K562 (cell line): Measurements from ENCODE around the gene SLC1A4. TPM values are rescaled to one million over a fixed set of nuclear protein-coding genes. Genes with fewer than 3 reads are reported as not detected.

ENCODE experiments used
- ATAC-seq: fragments of 200-7000 bp; cut with Tn5 transposase; 3 replicates; pipeline ENCODE4 v1.9.1; 2020; ENCODE audit warnings: moderate library complexity
- BruUV-seq: library from RNA; stranded (reverse); fragments of 400-500 nt; replicated peaks from 2 replicates; lab custom pipeline; 2021; lab: Mats Ljungman, UMichigan
- CTCF ChIA-PET: fragments of 300-600 bp; formaldehyde crosslinking; extraction: SDS; loops from one replicate; lab custom pipeline; 2021; ENCODE audit warnings: low intra/inter-chr PET ratio; lab: Yijun Ruan, JAX
- POLR2A ChIA-PET: fragments of 300-600, 350-650 bp; sonication (Branson Sonifier 250); formaldehyde crosslinking; extraction: SDS; loops from one replicate; lab custom pipeline; 2021; ENCODE audit warnings: antibody characterized with exemption, inconsistent platforms; lab: Yijun Ruan, JAX
- DNase-seq, 4 experiments: peaks; one replicate each; pipeline versions ENCODE4 v3.0.0 to v3.0.0-alpha.2; 2011 to 2018; ENCODE audit warnings: low spot score in 3 of 4, mixed read lengths in 3 of 4; ENCODE audit errors: extremely low read depth in 1 of 4
- FAIRE-seq: peaks from 2 replicates; lab custom pipeline; 2011; peaks lifted over from hg19 to GRCh38; lab: Jason Lieb, UNC
- H2AFZ ChIP-seq: 2 replicates; pipeline ENCODE4 v1.6.0; 2011; ENCODE audit warnings: low read depth, low read length, control low read depth, inconsistent platforms
- H3K27ac ChIP-seq: fragments of 200-600 bp; 3 replicates; pipeline ENCODE4 v1.8.0; 2011; ENCODE audit warnings: low read depth, mild to moderate bottlenecking, control low read depth, inconsistent platforms, low read length, moderate library complexity, mixed read lengths; ENCODE audit errors: extremely low read depth
- H3K27me3 ChIP-seq, 2 experiments: fragments of 300-600 bp in 1 of 2; 2 replicates in 1 of 2; 3 replicates in 1 of 2; pipeline versions ENCODE4 v1.6.0 to v1.8.0; 2011; ENCODE audit warnings: inconsistent platforms in 2 of 2, low read length in 2 of 2, mild to moderate bottlenecking in 1 of 2, mixed read lengths in 1 of 2, moderate library complexity in 1 of 2; ENCODE audit not compliant: control insufficient read depth in 2 of 2, insufficient read depth in 2 of 2
- H3K36me3 ChIP-seq: fragments of 300-600 bp; 3 replicates; pipeline ENCODE4 v1.8.0; 2011; ENCODE audit warnings: mild to moderate bottlenecking, low read length, inconsistent platforms; ENCODE audit not compliant: control insufficient read depth, insufficient read depth
- H3K4me1 ChIP-seq, 2 experiments: fragments of 200-600 bp in 1 of 2; replicated peaks in 1 of 2; 2 replicates in 1 of 2; 3 replicates in 1 of 2; pipeline versions ENCODE4 v1.5.1 to v1.8.0; 2011; ENCODE audit warnings: inconsistent platforms in 2 of 2, low read length in 2 of 2, mild to moderate bottlenecking in 1 of 2, mixed read lengths in 1 of 2, moderate library complexity in 1 of 2; ENCODE audit not compliant: control insufficient read depth in 2 of 2, insufficient read depth in 2 of 2
- H3K4me2 ChIP-seq: 2 replicates; pipeline ENCODE4 v1.6.1; 2011; ENCODE audit warnings: low read length, control low read depth, inconsistent platforms, mixed read lengths; ENCODE audit not compliant: insufficient read depth
- H3K4me3 ChIP-seq: fragments of 200-600 bp; sonication (generic), shearing (Covaris generic); 2 replicates; pipeline ENCODE4 v1.5.1; 2016; ENCODE audit warnings: control low read depth, inconsistent platforms
- H3K79me2 ChIP-seq: fragments of 200-600 bp; 3 replicates; pipeline ENCODE4 v1.8.0; 2011; ENCODE audit warnings: low read length, inconsistent platforms; ENCODE audit not compliant: control insufficient read depth, insufficient read depth
- H3K9ac ChIP-seq, 2 experiments: 2 replicates each; pipeline versions ENCODE4 v1.6.0 to v1.6.1; 2011; ENCODE audit warnings: low read depth in 2 of 2, low read length in 2 of 2, control low read depth in 1 of 2, inconsistent platforms in 1 of 2, mild to moderate bottlenecking in 1 of 2, mixed read lengths in 1 of 2; ENCODE audit not compliant: insufficient read depth in 1 of 2
- H3K9me1 ChIP-seq: one replicate; pipeline ENCODE4 v1.6.0; 2011; ENCODE audit warnings: inconsistent platforms, mild to moderate bottlenecking, low read length, moderate library complexity; ENCODE audit not compliant: control insufficient read depth, insufficient read depth
- H3K9me3 ChIP-seq: replicated peaks from 2 replicates; pipeline ENCODE4 v1.5.1; 2011; ENCODE audit warnings: low read depth, low read length, inconsistent platforms; ENCODE audit not compliant: control insufficient read depth, insufficient read depth
- H4K20me1 ChIP-seq: replicated peaks from 2 replicates; pipeline ENCODE4 v1.6.1; 2011; ENCODE audit warnings: low read length, inconsistent platforms, mixed read lengths; ENCODE audit not compliant: control insufficient read depth, insufficient read depth
- BRF1 ChIP-seq: IDR thresholded peaks from 3 replicates; pipeline ENCODE4 v1.6.1; 2011; ENCODE audit warnings: borderline replicate concordance, mild to moderate bottlenecking; ENCODE audit not compliant: insufficient read length; ENCODE audit errors: extremely low read depth
- CEBPB ChIP-seq: fragments of 450-650 bp; IDR thresholded peaks from 2 replicates; pipeline ENCODE4 v1.6.1; 2016; ENCODE audit warnings: missing genetic modification characterization, missing compliant biosample characterization
- CEBPG ChIP-seq, 3 experiments: fragments of 200-800 bp in 1 of 3; sonication (Bioruptor generic) in 1 of 3; sonication (generic) in 1 of 3; formaldehyde crosslinking in 1 of 3; IDR thresholded peaks in 2 of 3; conservative IDR thresholded peaks in 1 of 3; 2 replicates each; pipeline versions ENCODE4 v1.6.1 to v1.8.0; 2016 to 2022; ENCODE audit warnings: missing compliant biosample characterization in 2 of 3, missing genetic modification characterization in 2 of 3, mild to moderate bottlenecking in 1 of 3, missing genetic modification reagents in 1 of 3
- DDX20 ChIP-seq: fragments of 450-650 bp; IDR thresholded peaks from 2 replicates; pipeline ENCODE4 v1.6.1; 2016; ENCODE audit warnings: missing genetic modification characterization, low read depth, mild to moderate bottlenecking, missing compliant biosample characterization, moderate library complexity
- ELK3 ChIP-seq: fragments of 450-650 bp; formaldehyde crosslinking; IDR thresholded peaks from 2 replicates; pipeline ENCODE4 v1.4.0; 2020; ENCODE audit warnings: mild to moderate bottlenecking
- FOXK2 ChIP-seq, 2 experiments: fragments of 450-650 bp; IDR thresholded peaks in 1 of 2; conservative IDR thresholded peaks in 1 of 2; 2 replicates each; pipeline ENCODE4 v1.6.1; 2016; ENCODE audit warnings: low read depth in 2 of 2, mild to moderate bottlenecking in 1 of 2
- HDAC2 ChIP-seq: fragments of 450-650 bp; IDR thresholded peaks from 2 replicates; pipeline ENCODE4 v1.6.1; 2016; ENCODE audit warnings: mild to moderate bottlenecking
- KDM1A ChIP-seq, 2 experiments: fragments of 450-650 bp; IDR thresholded peaks; 2 replicates each; pipeline ENCODE4 v1.6.1; 2016; ENCODE audit warnings: mild to moderate bottlenecking in 2 of 2
- NFXL1 ChIP-seq: fragments of 450-650 bp; formaldehyde crosslinking; IDR thresholded peaks from 2 replicates; pipeline ENCODE4 v1.4.0; 2021; ENCODE audit warnings: mild to moderate bottlenecking
- NUFIP1 ChIP-seq: fragments of 450-650 bp; IDR thresholded peaks from 2 replicates; pipeline ENCODE4 v1.6.1; 2018; ENCODE audit not compliant: partially characterized antibody
- RBFOX2 ChIP-seq: fragments of 200-400 bp; formaldehyde crosslinking; IDR thresholded peaks from 2 replicates; pipeline ENCODE4 v1.6.1; 2017; ENCODE audit warnings: low read depth, mild to moderate bottlenecking, low read length, moderate library complexity
- ZBTB33 ChIP-seq: sonication (generic); formaldehyde crosslinking; IDR thresholded peaks from 2 replicates; pipeline ENCODE4 v1.8.1; 2023; ENCODE audit warnings: mild to moderate bottlenecking, missing genetic modification reagents
- ZBTB34 ChIP-seq: fragments of 250-450 bp; sonication (Bioruptor Pico); IDR thresholded peaks from 2 replicates; pipeline ENCODE4 v1.8.0; 2021; ENCODE audit warnings: mild to moderate bottlenecking, moderate library complexity
- ZBTB8A ChIP-seq: fragments of 450-650 bp; IDR thresholded peaks from 2 replicates; pipeline ENCODE4 v1.6.1; 2018; ENCODE audit warnings: mild to moderate bottlenecking, moderate library complexity; ENCODE audit not compliant: partially characterized antibody
- WGBS: fragments of 100-300 bp; shearing (Covaris generic); methylation state at CpG from one replicate; pipeline ENCODE4 v1.1.6; 2016; ENCODE audit warnings: low coverage, mixed read lengths; ENCODE audit not compliant: insufficient coverage; ENCODE audit errors: missing lambda C conversion rate; 5-methylcytosine and 5-hydroxymethylcytosine counted together
- in situ Hi-C: fragments of 300-500 bp; cut with MboI; formaldehyde crosslinking; loops from 4 replicates; pipeline ENCODE4 v1.15.0; 2018; ENCODE audit warnings: inconsistent platforms, mixed read lengths
- intact Hi-C: fragments of 100-400 bp; cut with micrococcal nuclease; formaldehyde crosslinking; loops from 2 replicates; pipeline ENCODE4 v1.14.2; 2022
- polyA plus RNA-seq, 8 experiments: library from polyadenylated mRNA; depleted of rRNA in 4 of 8; stranded (reverse) in 5 of 8; unstranded in 3 of 8; fragments of >200 nt; fragmentation: Nextera tagmentation in 2 of 8; fragmentation: Illumina TruSeq in 1 of 8; extraction: Ambion mirVana in 2 of 8; extraction: Trizol in 1 of 8; gene quantifications; 2 replicates each; pipeline versions ENCODE4 v1.2.1 to v1.2.3, GENCODE V29; 2011 to 2014; ENCODE audit warnings: inconsistent platforms in 1 of 8, missing spikeins in 1 of 8
- total RNA-seq, 7 experiments: library from RNA; depleted of rRNA in 6 of 7; stranded (reverse); fragments of >200 nt in 6 of 7; fragmentation: Illumina TruSeq in 2 of 7; extraction: Trizol in 2 of 7; gene quantifications; 2 replicates each; pipeline versions ENCODE4 v1.2.1 to v1.2.3, GENCODE V29; 2011 to 2021; ENCODE audit warnings: low replicate concordance in 1 of 7

The SLC1A4 gene
- total and polyA plus RNA-seq, 9 of the 15 experiments (the other 6 are each of a cell fraction or from before 2014, with no cell fraction given) = 4.4 to 24.0 (median 10.9) TPM

GRCh38 chr2:65018141-65018582, 29.0 kb downstream of the SLC1A4 start:
- peaks cover 29% of the 10 kb centered on the region for H3K36me3 ChIP-seq
- ChIA-PET CTCF (interaction anchor here (1.4 kb wide), 1 partner anchor 23 kb away, joined by 4 read pairs; no protein-coding TSS in a partner anchor), POLR2A (interaction anchor here (0.6 to 1.3 kb wide), 5 partner anchors 10 to 101 kb away, joined by 3 to 4 read pairs (median 3); partner anchors contain the start of gene CEP68)
- H3K4me1 ChIP-seq = peaks cover 14 to 28% of the 10 kb centered on the region in 2 experiments; a peak in 4 of 5 replicates
- BruUV-seq = no TSS peak
- H2AFZ ChIP-seq = no peak overlapping the region
- no peak overlapping the region for H3K27ac ChIP-seq
- ATAC-seq (no peak), FAIRE-seq (no peak), DNase-seq (no peak)
- no peaks in the 10 kb centered on the region for H4K20me1 ChIP-seq
- no peaks in the 10 kb centered on the region for H3K9me3 ChIP-seq
- peaks cover 3% of the 10 kb centered on the region for H3K9me1 ChIP-seq
- no peak overlapping the region for H3K4me3 ChIP-seq
- 89% methylated on average over 15 of the region's 15 CpGs for WGBS
- intact Hi-C loops = no loop called here
- H3K27me3 ChIP-seq = no peaks in the 10 kb centered on the region
- in situ Hi-C loops = no loop called here
- no peaks in the 10 kb centered on the region for H3K79me2 ChIP-seq
- H3K9ac ChIP-seq = no peak overlapping the region; a peak in 1 of 4 replicates
- H3K4me2 ChIP-seq = no peak overlapping the region
- TF ChIP-seq FOXK2 (conservative IDR thresholded peaks at IDR 0.05 in 1 of 2, IDR thresholded peaks at IDR 0.05 in 1 of 2; ENCODE audit: low read depth in 2 of 2) = no peak
- no peak for TF ChIP-seq NUFIP1
- peak; percentile 68 for TF ChIP-seq ZBTB33
- TF ChIP-seq CEBPB (tag) = peak; percentile 95
- TF ChIP-seq RBFOX2 = no peak
- TF ChIP-seq HDAC2 = no peak
- no peak for TF ChIP-seq ELK3 (CRISPR knock-in tag)
- TF ChIP-seq CEBPG (CRISPR knock-in tag; IDR thresholded peaks at IDR 0.05) = peak; percentile 86
- peak; percentile 71 to 80 for TF ChIP-seq CEBPG (tag; conservative IDR thresholded peaks at IDR 0.05 in 1 of 2, IDR thresholded peaks at IDR 0.05 in 1 of 2)
- no peak for TF ChIP-seq ZBTB34
- TF ChIP-seq BRF1 = no peak
- TF ChIP-seq ZBTB8A = no peak
- TF ChIP-seq KDM1A (IDR thresholded peaks at IDR 0.05) = no peak
- TF ChIP-seq NFXL1 = no peak
- no peak for TF ChIP-seq DDX20 (tag)
